SU-DHL-6 (cell line): ENCODE results near the gene OR2AJ1.

Experiments used
- EZH2phosphoT487 ChIP-seq: fragments of 200-600 bp; sonication (generic), shearing (Covaris generic); conservative IDR thresholded peaks from 2 replicates; pipeline ENCODE4 v1.6.1; 2018; ENCODE audit warnings: mild to moderate bottlenecking, antibody characterized with exemption, low read length, moderate library complexity, mixed read lengths
- TF ChIP-seq, protein P1 (sequence below): fragments of 200-600 bp; sonication (generic); IDR thresholded peaks from one replicate; pipeline ENCODE4 v1.5.1; 2017; ENCODE audit warnings: antibody characterized with exemption, mild to moderate bottlenecking, low read length, moderate library complexity; ENCODE audit not compliant: insufficient read depth, poor library complexity, severe bottlenecking

DNA sequence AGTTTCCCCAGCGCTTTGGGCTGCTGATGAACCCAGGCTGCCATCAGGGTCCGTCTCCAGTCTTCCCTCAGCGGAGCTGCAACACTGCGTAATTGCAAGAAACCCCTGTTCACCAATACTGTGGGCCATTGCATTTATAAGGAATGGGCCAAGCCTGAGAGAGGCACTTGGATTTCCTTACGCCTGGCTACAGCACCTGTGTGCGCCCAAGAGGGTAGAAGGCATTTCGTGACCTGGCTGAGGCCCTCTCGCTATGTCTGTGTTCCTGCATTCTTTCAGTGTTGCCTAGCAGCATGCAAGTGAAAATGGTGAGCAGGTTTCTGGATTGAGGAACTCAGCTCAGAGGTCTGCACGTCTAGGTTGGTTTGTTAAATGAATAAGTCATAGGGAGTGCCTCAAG, 41.3 kb upstream of the OR2AJ1 start:
- TF ChIP-seq, protein P1, sequence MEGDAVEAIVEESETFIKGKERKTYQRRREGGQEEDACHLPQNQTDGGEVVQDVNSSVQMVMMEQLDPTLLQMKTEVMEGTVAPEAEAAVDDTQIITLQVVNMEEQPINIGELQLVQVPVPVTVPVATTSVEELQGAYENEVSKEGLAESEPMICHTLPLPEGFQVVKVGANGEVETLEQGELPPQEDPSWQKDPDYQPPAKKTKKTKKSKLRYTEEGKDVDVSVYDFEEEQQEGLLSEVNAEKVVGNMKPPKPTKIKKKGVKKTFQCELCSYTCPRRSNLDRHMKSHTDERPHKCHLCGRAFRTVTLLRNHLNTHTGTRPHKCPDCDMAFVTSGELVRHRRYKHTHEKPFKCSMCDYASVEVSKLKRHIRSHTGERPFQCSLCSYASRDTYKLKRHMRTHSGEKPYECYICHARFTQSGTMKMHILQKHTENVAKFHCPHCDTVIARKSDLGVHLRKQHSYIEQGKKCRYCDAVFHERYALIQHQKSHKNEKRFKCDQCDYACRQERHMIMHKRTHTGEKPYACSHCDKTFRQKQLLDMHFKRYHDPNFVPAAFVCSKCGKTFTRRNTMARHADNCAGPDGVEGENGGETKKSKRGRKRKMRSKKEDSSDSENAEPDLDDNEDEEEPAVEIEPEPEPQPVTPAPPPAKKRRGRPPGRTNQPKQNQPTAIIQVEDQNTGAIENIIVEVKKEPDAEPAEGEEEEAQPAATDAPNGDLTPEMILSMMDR = no peak
- no peak for TF ChIP-seq EZH2phosphoT487
